ENCODE measurements around the gene HSPA4. TPM values are rescaled to one million over a fixed set of nuclear protein-coding genes. Genes with fewer than 3 reads are reported as not detected.
"Not testable (repeated sequence)": the region's sequence is repeated elsewhere in the genome, so short reads cannot be mapped to it uniquely, and the experiment has no call there.

Gene HSPA4
- total and polyA plus RNA-seq, 2 of the 4 experiments (the other 2 are of a cell fraction), result 34.9 to 120 TPM

DNA sequence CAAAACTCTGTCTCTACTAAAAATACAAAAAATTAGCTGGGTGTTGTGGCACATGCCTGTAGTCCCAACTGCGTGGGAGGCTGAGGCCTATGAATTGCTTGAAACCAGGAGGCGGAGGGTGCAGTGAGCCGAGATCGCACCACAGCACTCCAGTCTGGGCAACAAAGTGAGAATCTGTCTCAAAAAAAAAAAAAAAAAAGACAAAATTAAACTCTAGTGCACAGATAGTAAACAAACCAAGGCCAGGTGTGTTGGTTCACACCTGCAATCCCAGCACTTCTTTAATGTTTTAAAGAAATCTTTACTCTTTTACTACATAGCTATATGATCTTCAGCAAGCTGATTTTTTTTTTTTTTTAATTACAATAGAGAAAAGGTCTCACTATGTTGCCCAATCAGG is 33.8 kb upstream of the HSPA4 start:
- no peak overlapping the region for H4K91ac ChIP-seq (ENCODE audit: insufficient read depth, low read depth, low read length)
- no peak overlapping the region for H2AK5ac ChIP-seq (ENCODE audit: low read depth, low read length)
- H4K8ac ChIP-seq (ENCODE audit: low read depth in 2 of 2, low read length in 2 of 2), result no peak overlapping the region
- intact Hi-C loops (cut with micrococcal nuclease), result no loop called here
- no peak overlapping the region for H3K9ac ChIP-seq (ENCODE audit: low read depth, low read length)
- H3K79me1 ChIP-seq (ENCODE audit: low read depth in 1 of 2, low read length in 2 of 2), result peaks cover 24 to 41% of the 10 kb centered on the region in 2 experiments
- no peaks in the 10 kb centered on the region; the same call in 1 of the 2 replicates for H4K20me1 ChIP-seq (ENCODE audit: insufficient read depth, low read length)
- H2BK20ac ChIP-seq (ENCODE audit: low read depth, low read length), result no peak overlapping the region
- H2BK120ac ChIP-seq (ENCODE audit: low read depth, low read length), result no peak overlapping the region
- H3K27ac ChIP-seq (ENCODE audit: insufficient read depth, low read length), result no peak overlapping the region
- H3K27me3 ChIP-seq (ENCODE audit: control insufficient read depth, insufficient read depth, low read length), result no peaks in the 10 kb centered on the region
- no peak overlapping the region for H3K56ac ChIP-seq (ENCODE audit: extremely low read depth, insufficient read depth, low read length)
- no peak overlapping the region for H3K4me2 ChIP-seq (ENCODE audit: low read depth, low read length)
- no peak overlapping the region for H2AK9ac ChIP-seq (replicated peaks; ENCODE audit: low read depth, low read length, poor library complexity)
- ATAC-seq (ENCODE audit: low read depth) (no peak), DNase-seq (no peak)
- H2BK5ac ChIP-seq (ENCODE audit: low read depth, low read length, poor library complexity, severe bottlenecking), result no peak overlapping the region
- H3K18ac ChIP-seq (ENCODE audit: low read depth, low read length), result no peak overlapping the region
- no peak overlapping the region for H4K5ac ChIP-seq (ENCODE audit: low read depth, low read length)
- H3K9me3 ChIP-seq (ENCODE audit: control insufficient read depth, insufficient read depth, low read length), result no peaks in the 10 kb centered on the region
- peaks cover 20% of the 10 kb centered on the region for H3K36me3 ChIP-seq (ENCODE audit: control insufficient read depth, insufficient read depth, low read length)
- H3K14ac ChIP-seq (replicated peaks; ENCODE audit: low read depth, low read length), result no peak overlapping the region
- no peak overlapping the region for H2BK15ac ChIP-seq (ENCODE audit: low read depth, low read length)
- in situ Hi-C loops (cut with MboI; ENCODE audit: low sequenced_read_pairs), result no loop called here
- CTCF ChIA-PET, result no interaction called here
- no peaks in the 10 kb centered on the region for H3K4me1 ChIP-seq (ENCODE audit: control insufficient read depth, insufficient read depth, low read length)
- no peak overlapping the region for H3K4ac ChIP-seq (ENCODE audit: low read depth, low read length)
- WGBS, 2 experiments (ENCODE audit: extremely low coverage in 2 of 2, insufficient read length in 1 of 2), result no CpG with 5 or more reads among the region's 4 CpGs
- BruUV-seq (replicated peaks), result no TSS peak
- dilution Hi-C loops (cut with HindIII; ENCODE audit: low sequenced_read_pairs, unreplicated experiment), result no loop called here
- TF ChIP-seq POLR2A (IDR thresholded peaks at IDR 0.05; ENCODE audit: low read depth, low read length), result no peak
- no peak overlapping the region for H2AFZ ChIP-seq (replicated peaks; ENCODE audit: low read length, poor library complexity)
- POLR2A ChIA-PET (ENCODE audit: unreplicated experiment), result no interaction called here
- H3K4me3 ChIP-seq (ENCODE audit: insufficient read depth, low read depth, low read length), result no peak overlapping the region
- H3K23ac ChIP-seq (ENCODE audit: low read depth, low read length), result no peak overlapping the region
- no peaks in the 10 kb centered on the region for H3K9me1 ChIP-seq (ENCODE audit: insufficient read depth, low read length)

GRCh38 chr5:133019471-133019870 is 32.3 kb upstream of the HSPA4 start:
- H3K4me2 ChIP-seq (ENCODE audit: low read depth, low read length); ATAC-seq (ENCODE audit: low read depth); H3K9me1 ChIP-seq (ENCODE audit: insufficient read depth, low read length); H4K91ac ChIP-seq (ENCODE audit: insufficient read depth, low read depth, low read length); H3K14ac ChIP-seq (replicated peaks; ENCODE audit: low read depth, low read length); H2BK5ac ChIP-seq (ENCODE audit: low read depth, low read length, poor library complexity, severe bottlenecking); intact Hi-C loops (cut with micrococcal nuclease); H2AK9ac ChIP-seq (replicated peaks; ENCODE audit: low read depth, low read length, poor library complexity); H3K56ac ChIP-seq (ENCODE audit: extremely low read depth, insufficient read depth, low read length); H3K4me1 ChIP-seq (ENCODE audit: control insufficient read depth, insufficient read depth, low read length); H3K4me3 ChIP-seq (ENCODE audit: insufficient read depth, low read depth, low read length); H2BK120ac ChIP-seq (ENCODE audit: low read depth, low read length); H3K9ac ChIP-seq (ENCODE audit: low read depth, low read length); H2BK20ac ChIP-seq (ENCODE audit: low read depth, low read length); H3K18ac ChIP-seq (ENCODE audit: low read depth, low read length); H3K27me3 ChIP-seq (ENCODE audit: control insufficient read depth, insufficient read depth, low read length); H3K23ac ChIP-seq (ENCODE audit: low read depth, low read length); H4K5ac ChIP-seq (ENCODE audit: low read depth, low read length); dilution Hi-C loops (cut with HindIII; ENCODE audit: low sequenced_read_pairs, unreplicated experiment); H4K20me1 ChIP-seq (ENCODE audit: insufficient read depth, low read length); H3K4ac ChIP-seq (ENCODE audit: low read depth, low read length); DNase-seq; H3K27ac ChIP-seq (ENCODE audit: insufficient read depth, low read length); H2AK5ac ChIP-seq (ENCODE audit: low read depth, low read length); H2BK15ac ChIP-seq (ENCODE audit: low read depth, low read length); H2AFZ ChIP-seq (replicated peaks; ENCODE audit: low read length, poor library complexity); H3K9me3 ChIP-seq (ENCODE audit: control insufficient read depth, insufficient read depth, low read length); H4K8ac ChIP-seq (ENCODE audit: low read depth in 2 of 2, low read length in 2 of 2); BruUV-seq (replicated peaks); in situ Hi-C loops (cut with MboI; ENCODE audit: low sequenced_read_pairs): not testable (repeated sequence)
- Histone ChIP-seq H3K79me1 (ENCODE audit: low read depth in 1 of 2, low read length in 2 of 2) (peaks cover 27 to 47% of the 10 kb centered on the region in 2 experiments), H3K36me3 (ENCODE audit: control insufficient read depth, insufficient read depth, low read length) (peaks cover 20% of the 10 kb centered on the region)
- WGBS, 2 experiments (ENCODE audit: extremely low coverage in 2 of 2, insufficient read length in 1 of 2), result 100% methylated on average over 1 of the region's 7 CpGs; no CpG with 5 or more reads in 1 of the 2 experiments
- ChIA-PET CTCF (interaction anchor here (0.6 kb wide), 1 partner anchor 916 kb away, joined by 7 read pairs; no protein-coding TSS in a partner anchor), POLR2A (ENCODE audit: unreplicated experiment) (interaction anchor here (0.6 to 0.7 kb wide), 2 partner anchors 13 to 111 kb away, joined by 4 to 5 read pairs; no protein-coding TSS in a partner anchor)
